Panc1 (cell line): ENCODE measurements around the gene GADD45G. TPM values are rescaled to one million over a fixed set of nuclear protein-coding genes. Genes with fewer than 3 reads are reported as not detected.

Experiments used
- ATAC-seq: fragments of 200-7000 bp; cut with Tn5 transposase; 2 replicates; pipeline ENCODE4 v1.9.1; 2020; ENCODE audit warnings: mild to moderate bottlenecking, moderate library complexity
- BruUV-seq: library from RNA; stranded (reverse); fragments of 400-500 nt; replicated peaks from 2 replicates; lab custom pipeline; 2021; lab: Mats Ljungman, UMichigan
- CTCF ChIA-PET: fragments of 300-600 bp; sonication (Branson Sonifier 250); formaldehyde crosslinking; loops from one replicate; lab custom pipeline; 2022; ENCODE audit warnings: antibody characterized with exemption; lab: Charles Lee
- POLR2A ChIA-PET: fragments of 300-600 bp; sonication (Branson Sonifier 250); formaldehyde crosslinking; loops from one replicate; lab custom pipeline; 2022; ENCODE audit warnings: antibody characterized with exemption; lab: Charles Lee
- DNase-seq: peaks from one replicate; pipeline ENCODE4 v3.0.0-alpha.2; 2010; ENCODE audit warnings: low read depth, low spot score
- H3K27ac ChIP-seq: 2 replicates; pipeline ENCODE4 v1.5.1; 2011; ENCODE audit warnings: mild to moderate bottlenecking, low read length, inconsistent platforms
- H3K27me3 ChIP-seq: fragments of 200-500 bp; sonication (Bioruptor generic); 2 replicates; pipeline ENCODE4 v1.6.0; 2014; ENCODE audit warnings: low read length, inconsistent platforms; ENCODE audit not compliant: control insufficient read depth, insufficient read depth
- H3K36me3 ChIP-seq: fragments of 200-500 bp; sonication (Bioruptor generic); 2 replicates; pipeline ENCODE4 v1.5.1; 2014; ENCODE audit warnings: inconsistent platforms, mild to moderate bottlenecking, low read length, moderate library complexity; ENCODE audit not compliant: control insufficient read depth, insufficient read depth
- H3K4me1 ChIP-seq: 2 replicates; pipeline ENCODE4 v1.5.1; 2011; ENCODE audit warnings: inconsistent platforms, mild to moderate bottlenecking, low read length, moderate library complexity; ENCODE audit not compliant: control insufficient read depth, insufficient read depth
- H3K4me3 ChIP-seq, 2 experiments: 2 replicates each; pipeline ENCODE4 v1.5.1; 2011 to 2012; ENCODE audit warnings: low read depth in 2 of 2, low read length in 2 of 2, mild to moderate bottlenecking in 2 of 2, inconsistent platforms in 1 of 2, moderate library complexity in 1 of 2
- H3K9me3 ChIP-seq: fragments of 200-500 bp; sonication (Bioruptor generic); 2 replicates; pipeline ENCODE4 v1.5.1; 2014; ENCODE audit warnings: low read depth, mild to moderate bottlenecking, inconsistent platforms, low read length, moderate library complexity; ENCODE audit not compliant: control insufficient read depth, insufficient read depth
- POLR2AphosphoS5 ChIP-seq: IDR thresholded peaks from 2 replicates; pipeline ENCODE4 v1.6.1; 2012; ENCODE audit warnings: mild to moderate bottlenecking, low read depth, low read length, moderate library complexity
- REST ChIP-seq, 2 experiments: IDR thresholded peaks; 2 replicates each; pipeline ENCODE4 v1.6.1; 2011 to 2012; ENCODE audit warnings: low read depth in 2 of 2, control low read depth in 1 of 2, low read length in 1 of 2, mild to moderate bottlenecking in 1 of 2, moderate library complexity in 1 of 2; ENCODE audit not compliant: insufficient read depth in 1 of 2
- SIN3A ChIP-seq: IDR thresholded peaks from 2 replicates; pipeline ENCODE4 v1.6.1; 2012; ENCODE audit warnings: low read depth, mild to moderate bottlenecking, low read length, moderate library complexity, borderline replicate concordance; ENCODE audit not compliant: insufficient read depth
- TCF7L2 ChIP-seq: IDR thresholded peaks from 2 replicates; pipeline ENCODE4 v1.6.1; 2011; ENCODE audit warnings: mild to moderate bottlenecking, low read depth, low read length, inconsistent platforms
- in situ Hi-C: cut with HindIII; loops from 2 replicates; pipeline ENCODE4 v1.10.0; 2016; ENCODE audit warnings: low sequenced_read_pairs, low pct_unique_long_range_greater_than_20kb
- intact Hi-C: fragments of 100-400 bp; cut with micrococcal nuclease; formaldehyde crosslinking; loops from one replicate; pipeline ENCODE4 v1.10.0; 2022; ENCODE audit not compliant: unreplicated experiment
- total RNA-seq: library from RNA; stranded (reverse); gene quantifications from one replicate; pipeline ENCODE4 v1.2.1, GENCODE V29; 2021; ENCODE audit not compliant: unreplicated experiment

Gene GADD45G
- total RNA-seq, 1 experiment from 2014 or later, result 1.2 TPM

- POLR2A ChIA-PET, result no interaction called here
- no peak overlapping the region for H3K4me3 ChIP-seq
- H3K4me1 ChIP-seq, result no peaks in the 10 kb centered on the region
- BruUV-seq, result no TSS peak
- CTCF ChIA-PET, result no interaction called here
- H3K36me3 ChIP-seq, result no peaks in the 10 kb centered on the region
- TF ChIP-seq SIN3A (no peak), REST (IDR thresholded peaks at IDR 0.05; ENCODE audit: insufficient read depth in 1 of 2, low read depth in 2 of 2, low read length in 1 of 2) (no peak), POLR2AphosphoS5 (no peak), TCF7L2 (no peak)
- DNase-seq, result no peak
- in situ Hi-C loops, result no loop called here
- no peaks in the 10 kb centered on the region for H3K27me3 ChIP-seq
- H3K9me3 ChIP-seq, result no peaks in the 10 kb centered on the region
- intact Hi-C loops, result no loop called here
- H3K27ac ChIP-seq, result no peak overlapping the region
- no peak for ATAC-seq
Measured at GRCh38 chr9:89648247-89649000, 43.6 kb downstream of the GADD45G start.

GRCh38 chr9:89649039-89649691 lies 44.4 kb downstream of the GADD45G start:
- Histone ChIP-seq H3K4me3 (no peak overlapping the region), H3K4me1 (no peaks in the 10 kb centered on the region), H3K36me3 (no peaks in the 10 kb centered on the region), H3K27me3 (no peaks in the 10 kb centered on the region), H3K27ac (no peak overlapping the region), H3K9me3 (no peaks in the 10 kb centered on the region)
- in situ Hi-C loops, result no loop called here
- ChIA-PET POLR2A (no interaction called here), CTCF (no interaction called here)
- BruUV-seq, result no TSS peak
- DNase-seq (no peak), ATAC-seq (no peak)
- intact Hi-C loops, result no loop called here
- TF ChIP-seq SIN3A (no peak), REST (IDR thresholded peaks at IDR 0.05; ENCODE audit: insufficient read depth in 1 of 2, low read depth in 2 of 2, low read length in 1 of 2) (no peak)
